ENCODE measurements around the gene CCL27.

Gene CCL27
- long read RNA-seq, donor 1: 0 reads
- long read RNA-seq, donor 2: 0 reads
- long read RNA-seq, donor 3: 0 reads
- long read RNA-seq, donor 4: 0 reads
- long read RNA-seq, donor 5: 0 reads
- long read RNA-seq, donor 6: 0 reads
- long read RNA-seq, donor 7: 0 reads
- long read RNA-seq, donor 8: 0 reads

GRCh38 chr9:34662526-34663302 lies at the start of gene CCL27:
Gene CCL27, minus strand, starts transcription at chr9:34662657. Its CDS starts 24 bp downstream, at chr9:34662633.
- DNase-seq: no peak

GRCh38 chr9:34712140-34712539 lies 49.7 kb upstream of the CCL27 start:
- DNase-seq: no peak

- no peak for DNase-seq
Measured at GRCh38 chr9:34710023-34710422, 47.6 kb upstream of the CCL27 start, which contains the start of gene CCL21. Gene CCL21, minus strand, starts transcription at chr9:34710136. Its CDS starts 70 bp downstream, at chr9:34710066.

- DNase-seq: no peak
Measured at GRCh38 chr9:34709196-34709978, 46.9 kb upstream of the CCL27 start.

- DNase-seq: no peak
Measured at GRCh38 chr9:34707130-34707529, 44.7 kb upstream of the CCL27 start.

- peak; percentile 76 for DNase-seq
Measured at GRCh38 chr9:34701769-34702736, 39.6 kb upstream of the CCL27 start.

- peak; percentile 78 for DNase-seq
Measured at GRCh38 chr9:34701023-34701768, 38.7 kb upstream of the CCL27 start.

GRCh38 chr9:34694811-34695210 lies 32.4 kb upstream of the CCL27 start:
- DNase-seq: no peak

GRCh38 chr9:34693560-34693959 lies 31.1 kb upstream of the CCL27 start:
- DNase-seq: no peak

- no peak for DNase-seq
Measured at GRCh38 chr9:34691936-34692315, 29.5 kb upstream of the CCL27 start.

- DNase-seq: no peak
Measured at GRCh38 chr9:34690983-34691935, 28.8 kb upstream of the CCL27 start, which contains the start of gene CCL19. Gene CCL19, minus strand, starts transcription at chr9:34691276. Its CDS starts 137 bp downstream, at chr9:34691139.

GRCh38 chr9:34689512-34689911 lies 27.1 kb upstream of the CCL27 start:
- no peak for DNase-seq

- no peak for DNase-seq
Measured at GRCh38 chr9:34689116-34689470, 26.6 kb upstream of the CCL27 start.

- no peak for DNase-seq
Measured at GRCh38 chr9:34688329-34689115, 26.1 kb upstream of the CCL27 start.

- DNase-seq: no peak
Measured at GRCh38 chr9:34687276-34688030, 25.0 kb upstream of the CCL27 start.

GRCh38 chr9:34686732-34687131 lies 24.3 kb upstream of the CCL27 start:
- no peak for DNase-seq

GRCh38 chr9:34686231-34686630 lies 23.8 kb upstream of the CCL27 start:
- DNase-seq: no peak

GRCh38 chr9:34685591-34685990 lies 23.1 kb upstream of the CCL27 start:
- DNase-seq: no peak

Data from right kidney (tissue), 9 donors.